ENCODE data around the gene SMURF2. TPM values are rescaled to one million over a fixed set of nuclear protein-coding genes. Genes with fewer than 3 reads are reported as not detected.
"Not testable (repeated sequence)": the region's sequence is repeated elsewhere in the genome, so short reads cannot be mapped to it uniquely, and the experiment has no call there.

The SMURF2 gene
- total RNA-seq, 1 experiment from 2014 or later = 76.6 TPM

- Histone ChIP-seq H3K4me1 (ENCODE audit: insufficient read depth, low read length) (peaks cover 42% of the 10 kb centered on the region), H3K79me2 (ENCODE audit: low read length) (peaks cover 37% of the 10 kb centered on the region), H3K4me3 (ENCODE audit: low read length) (0 out of 2 replicates have a peak overlapping the region, but pooled peaks have one; percentile 14), H3K4me2 (ENCODE audit: low read length) (peak overlapping the region; percentile 55), H4K20me1 (ENCODE audit: low read length) (peaks cover 13% of the 10 kb centered on the region), H3K27ac (ENCODE audit: low read length) (peak overlapping the region; percentile 87), H3K9ac (ENCODE audit: low read length) (peak overlapping the region; percentile 34), H2AFZ (ENCODE audit: low read length) (peak overlapping the region; percentile 66)
- DNase-seq (peak; percentile 74), ATAC-seq (peak; percentile 11)
- BruUV-seq (replicated peaks); POLR2A ChIA-PET (ENCODE audit: unreplicated experiment); H3F3A ChIP-seq (ENCODE audit: low read length, unreplicated experiment); H3K27me3 ChIP-seq (ENCODE audit: low read length); H3K9me3 ChIP-seq (ENCODE audit: low read length); H3K9me2 ChIP-seq (replicated peaks; ENCODE audit: low read length); H3K36me3 ChIP-seq (ENCODE audit: low read depth, low read length): not testable (repeated sequence)
- CTCF ChIA-PET = interaction anchor here (0.6 kb wide), 1 partner anchor 11 kb away, joined by 4 read pairs; no protein-coding TSS in a partner anchor
- intact Hi-C loops (cut with micrococcal nuclease) = loop anchor here (1.0 kb wide), 1 partner anchor 43 kb away; no protein-coding TSS in a partner anchor
These were observed 2.3 kb upstream of the SMURF2 start for GRCh38 chr17:64664299-64664981.

GRCh38 chr17:64663836-64664235 is 1.7 kb upstream of the SMURF2 start:
- peak overlapping the region; percentile 99 for H3K4me2 ChIP-seq (ENCODE audit: low read length)
- peaks cover 15% of the 10 kb centered on the region for H4K20me1 ChIP-seq (ENCODE audit: low read length)
- H3K27me3 ChIP-seq (ENCODE audit: low read length); H3K9me2 ChIP-seq (replicated peaks; ENCODE audit: low read length); H3K36me3 ChIP-seq (ENCODE audit: low read depth, low read length); BruUV-seq (replicated peaks); H3K4me3 ChIP-seq (ENCODE audit: low read length); H3K9ac ChIP-seq (ENCODE audit: low read length); CTCF ChIA-PET; ATAC-seq; H3K9me3 ChIP-seq (ENCODE audit: low read length); H3F3A ChIP-seq (ENCODE audit: low read length, unreplicated experiment); POLR2A ChIA-PET (ENCODE audit: unreplicated experiment); H2AFZ ChIP-seq (ENCODE audit: low read length); DNase-seq: not testable (repeated sequence)
- H3K79me2 ChIP-seq (ENCODE audit: low read length) = peaks cover 43% of the 10 kb centered on the region
- H3K27ac ChIP-seq (ENCODE audit: low read length) = peak overlapping the region; percentile 87
- H3K4me1 ChIP-seq (ENCODE audit: insufficient read depth, low read length) = peaks cover 44% of the 10 kb centered on the region
- intact Hi-C loops (cut with micrococcal nuclease) = loop anchor here (1.0 kb wide), 1 partner anchor 43 kb away; no protein-coding TSS in a partner anchor

- no peak for TF ChIP-seq EZH2 (IDR thresholded peaks at IDR 0.05; ENCODE audit: low read length, unreplicated experiment)
- H3K27me3 ChIP-seq (ENCODE audit: low read length) = no peaks in the 10 kb centered on the region
- H3K4me1 ChIP-seq (ENCODE audit: insufficient read depth, low read length) = peaks cover 45% of the 10 kb centered on the region
- H3K9ac ChIP-seq (ENCODE audit: low read length) = peak overlapping the region; percentile 90
- peaks cover 53% of the 10 kb centered on the region for H3K79me2 ChIP-seq (ENCODE audit: low read length)
- DNase-seq (peak; percentile 82), ATAC-seq (no peak; the same call in 1 of the 2 replicates)
- H3K27ac ChIP-seq (ENCODE audit: low read length) = peak overlapping the region; percentile 87
- no peaks in the 10 kb centered on the region; the same call in 1 of the 2 replicates for H3K36me3 ChIP-seq (ENCODE audit: low read depth, low read length)
- no peaks in the 10 kb centered on the region for H3K9me2 ChIP-seq (replicated peaks; ENCODE audit: low read length)
- H4K20me1 ChIP-seq (ENCODE audit: low read length) = peaks cover 25% of the 10 kb centered on the region
- peak overlapping the region; percentile 99 for H3K4me2 ChIP-seq (ENCODE audit: low read length)
- H3K9me3 ChIP-seq (ENCODE audit: low read length) = no peaks in the 10 kb centered on the region
- intact Hi-C loops (cut with micrococcal nuclease) = loop anchor here (1.0 kb wide), 1 partner anchor 17 kb away; no protein-coding TSS in a partner anchor
- peak overlapping the region; percentile 94 for H2AFZ ChIP-seq (ENCODE audit: low read length)
- ChIA-PET POLR2A (ENCODE audit: unreplicated experiment) (interaction anchor here (0.6 to 1.3 kb wide), 3 partner anchors 17 to 157 kb away, joined by 3 to 5 read pairs (median 3); partner anchors contain the start of gene DDX5), CTCF (no interaction called here)
- H3F3A ChIP-seq (ENCODE audit: low read length, unreplicated experiment) = peaks cover 5% of the 10 kb centered on the region
- H3K4me3 ChIP-seq (ENCODE audit: low read length) = peak overlapping the region; percentile 99
- TSS peak; percentile 71 for BruUV-seq (replicated peaks)
These were observed 764 bp upstream of the SMURF2 start for GRCh38 chr17:64662774-64663367.

- CTCF ChIA-PET = interaction anchor here (1.0 kb wide), 1 partner anchor 75 kb away, joined by 3 read pairs; no protein-coding TSS in a partner anchor
- peaks cover 65% of the 10 kb centered on the region for H3K79me2 ChIP-seq (ENCODE audit: low read length)
- H3K9ac ChIP-seq (ENCODE audit: low read length) = peak overlapping the region; percentile 90
- ATAC-seq (peak; percentile 21), DNase-seq (no peak)
- H2AFZ ChIP-seq (ENCODE audit: low read length) = no peak overlapping the region
- intact Hi-C loops (cut with micrococcal nuclease) = loop anchor here (2.0 kb wide), 2 partner anchors 45 to 71 kb away; no protein-coding TSS in a partner anchor
- no TSS peak for BruUV-seq (replicated peaks)
- peak overlapping the region; percentile 98 for H3K4me2 ChIP-seq (ENCODE audit: low read length)
- peaks cover 8% of the 10 kb centered on the region for H3K36me3 ChIP-seq (ENCODE audit: low read depth, low read length)
- peak overlapping the region; percentile 55 for H3K27ac ChIP-seq (ENCODE audit: low read length)
- POLR2A ChIA-PET (ENCODE audit: unreplicated experiment) = interaction anchor here (0.7 kb wide), 2 partner anchors 63 to 87 kb away, joined by 3 to 4 read pairs; no protein-coding TSS in a partner anchor
- H3K9me3 ChIP-seq (ENCODE audit: low read length) = no peaks in the 10 kb centered on the region
- no peaks in the 10 kb centered on the region for H3K27me3 ChIP-seq (ENCODE audit: low read length)
- peaks cover 37% of the 10 kb centered on the region for H4K20me1 ChIP-seq (ENCODE audit: low read length)
- peaks cover 52% of the 10 kb centered on the region for H3K4me1 ChIP-seq (ENCODE audit: insufficient read depth, low read length)
- H3K9me2 ChIP-seq (replicated peaks; ENCODE audit: low read length) = no peaks in the 10 kb centered on the region
- H3F3A ChIP-seq (ENCODE audit: low read length, unreplicated experiment) = peaks cover 4% of the 10 kb centered on the region
- H3K4me3 ChIP-seq (ENCODE audit: low read length) = peak overlapping the region; percentile 99
- TF ChIP-seq EZH2phosphoT487 (IDR thresholded peaks at IDR 0.05; ENCODE audit: borderline replicate concordance, low read length) (no peak), EZH2 (IDR thresholded peaks at IDR 0.05; ENCODE audit: low read length, unreplicated experiment) (no peak), CTCF (conservative IDR thresholded peaks at IDR 0.05; ENCODE audit: low read depth, low read length) (no peak)
These were observed 456 bp downstream of the SMURF2 start for GRCh38 chr17:64661726-64661975.

GRCh38 chr17:64660978-64661725 is 955 bp downstream of the SMURF2 start:
- intact Hi-C loops (cut with micrococcal nuclease) = loop anchor here (2.0 kb wide), 2 partner anchors 46 to 72 kb away; no protein-coding TSS in a partner anchor
- BruUV-seq (replicated peaks) = TSS peak; percentile 40
- not testable (repeated sequence) for H3F3A ChIP-seq (ENCODE audit: low read length, unreplicated experiment); H3K9me2 ChIP-seq (replicated peaks; ENCODE audit: low read length); H3K9me3 ChIP-seq (ENCODE audit: low read length); H2AFZ ChIP-seq (ENCODE audit: low read length); H3K27me3 ChIP-seq (ENCODE audit: low read length)
- peaks cover 70% of the 10 kb centered on the region for H3K79me2 ChIP-seq (ENCODE audit: low read length)
- peaks cover 52% of the 10 kb centered on the region for H3K4me1 ChIP-seq (ENCODE audit: insufficient read depth, low read length)
- POLR2A ChIA-PET (ENCODE audit: unreplicated experiment) = interaction anchor here (0.7 kb wide), 2 partner anchors 63 to 86 kb away, joined by 3 to 4 read pairs; no protein-coding TSS in a partner anchor
- peak; percentile 2 for ATAC-seq
- H3K9ac ChIP-seq (ENCODE audit: low read length) = peak overlapping the region; percentile 90
- H3K36me3 ChIP-seq (ENCODE audit: low read depth, low read length) = peaks cover 12% of the 10 kb centered on the region
- peak overlapping the region; percentile 98 for H3K4me2 ChIP-seq (ENCODE audit: low read length)
- H4K20me1 ChIP-seq (ENCODE audit: low read length) = peaks cover 42% of the 10 kb centered on the region
- H3K4me3 ChIP-seq (ENCODE audit: low read length) = peak overlapping the region; percentile 99
- H3K27ac ChIP-seq (ENCODE audit: low read length) = peak overlapping the region; percentile 55
- CTCF ChIA-PET = interaction anchor here (1.0 kb wide), 1 partner anchor 76 kb away, joined by 3 read pairs; no protein-coding TSS in a partner anchor
- peak; percentile 43 for DNase-seq
